Right atrium auricular region (tissue), 2 donors: ENCODE measurements around the gene CCM2. TPM values are rescaled to one million over a fixed set of nuclear protein-coding genes. Genes with fewer than 3 reads are reported as not detected.
A peak's percentile ranks its signal among the peaks of the same experiment; 100 is the strongest.

Source experiments
- DNase-seq: peaks from one replicate; pipeline ENCODE4 v3.0.0-alpha.2; 2019; ENCODE audit warnings: low spot score
- H3K27ac ChIP-seq, 2 donors: fragments of 200-600 bp; sonication (generic); 1 replicate in 1 of 2; 2 replicates in 1 of 2; pipeline ENCODE4 v1.5.1; 2016 to 2019
- H3K27me3 ChIP-seq, 2 donors: fragments of 200-600 bp; sonication (generic); one replicate each; pipeline versions ENCODE4 v1.5.1 to v1.6.0; 2017 to 2019
- H3K36me3 ChIP-seq: fragments of 200-600 bp; sonication (generic); one replicate; pipeline ENCODE4 v1.5.1; 2016
- H3K4me1 ChIP-seq, 2 donors: fragments of 200-600 bp; sonication (generic); one replicate each; pipeline versions ENCODE4 v1.5.1 to v1.6.0; 2017 to 2019
- H3K4me3 ChIP-seq, 2 donors: fragments of 200-600 bp; sonication (generic); 1 replicate in 1 of 2; 2 replicates in 1 of 2; pipeline ENCODE4 v1.5.1; 2017 to 2019; ENCODE audit warnings: mild to moderate bottlenecking in 1 of 2, moderate library complexity in 1 of 2
- H3K9me3 ChIP-seq, 2 donors: fragments of 200-600 bp; sonication (generic); one replicate each; pipeline ENCODE4 v1.5.1; 2019
- total RNA-seq, 2 donors: library from RNA; depleted of rRNA; stranded (reverse); fragments of >200 nt; gene quantifications; one replicate each; pipeline ENCODE4 v1.1.0, GENCODE V29; 2016
- TF ChIP-seq, protein P1 (sequence below), 2 donors: fragments of 200-600 bp; sonication (generic); IDR thresholded peaks; one replicate each; pipeline ENCODE4 v1.5.1; 2019; ENCODE audit warnings: antibody characterized with exemption in 2 of 2

The CCM2 gene
- total RNA-seq, 2 donors from 2014 or later = 26.5 to 34.0 TPM

DNA sequence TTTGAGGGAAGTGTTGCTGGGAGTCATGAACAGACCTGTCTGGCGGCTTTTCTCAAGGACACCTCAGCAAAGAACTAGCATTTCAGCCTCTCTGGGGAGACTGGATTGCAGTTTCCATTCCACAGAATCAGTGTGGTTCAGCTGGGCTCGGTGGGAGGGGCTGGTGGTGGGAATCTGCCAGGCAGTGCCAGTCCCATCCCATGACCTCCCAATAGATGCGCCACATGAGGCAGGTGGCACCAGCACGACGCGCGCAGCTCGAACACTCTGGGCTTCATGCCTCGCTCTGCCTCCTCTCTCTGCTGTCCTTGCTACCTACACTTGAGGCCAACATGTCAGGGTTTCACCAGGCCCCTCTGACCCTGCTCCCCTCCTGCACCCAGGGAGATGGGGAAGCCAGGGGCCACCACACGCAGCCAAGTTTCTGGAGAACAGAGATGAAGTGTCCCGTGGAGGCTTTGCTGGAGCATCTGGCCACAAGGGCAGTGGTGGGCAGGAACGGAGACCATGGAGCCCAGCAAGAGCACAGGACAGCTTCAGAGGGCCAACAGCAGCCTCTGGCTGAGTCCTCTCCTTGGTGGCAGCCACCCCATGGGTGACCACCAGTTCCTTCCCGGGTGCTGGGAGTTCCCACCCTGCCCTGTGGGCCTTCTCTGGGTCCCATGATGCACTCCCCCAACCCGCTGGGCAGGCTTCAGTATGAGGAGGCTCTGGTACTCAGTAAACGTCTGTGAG is 86.5 kb downstream of the CCM2 start:
- TF ChIP-seq, protein P1, sequence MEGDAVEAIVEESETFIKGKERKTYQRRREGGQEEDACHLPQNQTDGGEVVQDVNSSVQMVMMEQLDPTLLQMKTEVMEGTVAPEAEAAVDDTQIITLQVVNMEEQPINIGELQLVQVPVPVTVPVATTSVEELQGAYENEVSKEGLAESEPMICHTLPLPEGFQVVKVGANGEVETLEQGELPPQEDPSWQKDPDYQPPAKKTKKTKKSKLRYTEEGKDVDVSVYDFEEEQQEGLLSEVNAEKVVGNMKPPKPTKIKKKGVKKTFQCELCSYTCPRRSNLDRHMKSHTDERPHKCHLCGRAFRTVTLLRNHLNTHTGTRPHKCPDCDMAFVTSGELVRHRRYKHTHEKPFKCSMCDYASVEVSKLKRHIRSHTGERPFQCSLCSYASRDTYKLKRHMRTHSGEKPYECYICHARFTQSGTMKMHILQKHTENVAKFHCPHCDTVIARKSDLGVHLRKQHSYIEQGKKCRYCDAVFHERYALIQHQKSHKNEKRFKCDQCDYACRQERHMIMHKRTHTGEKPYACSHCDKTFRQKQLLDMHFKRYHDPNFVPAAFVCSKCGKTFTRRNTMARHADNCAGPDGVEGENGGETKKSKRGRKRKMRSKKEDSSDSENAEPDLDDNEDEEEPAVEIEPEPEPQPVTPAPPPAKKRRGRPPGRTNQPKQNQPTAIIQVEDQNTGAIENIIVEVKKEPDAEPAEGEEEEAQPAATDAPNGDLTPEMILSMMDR (IDR thresholded peaks at IDR 0.05) = no peak
- H3K9me3 ChIP-seq = no peaks in the 10 kb centered on the region
- no peak overlapping the region for H3K4me3 ChIP-seq
- H3K27me3 ChIP-seq = no peaks in the 10 kb centered on the region
- peaks cover 0 to 26% of the 10 kb centered on the region in 2 donors for H3K4me1 ChIP-seq
- H3K36me3 ChIP-seq = no peaks in the 10 kb centered on the region
- DNase-seq = no peak
- H3K27ac ChIP-seq = no peak overlapping the region

DNA sequence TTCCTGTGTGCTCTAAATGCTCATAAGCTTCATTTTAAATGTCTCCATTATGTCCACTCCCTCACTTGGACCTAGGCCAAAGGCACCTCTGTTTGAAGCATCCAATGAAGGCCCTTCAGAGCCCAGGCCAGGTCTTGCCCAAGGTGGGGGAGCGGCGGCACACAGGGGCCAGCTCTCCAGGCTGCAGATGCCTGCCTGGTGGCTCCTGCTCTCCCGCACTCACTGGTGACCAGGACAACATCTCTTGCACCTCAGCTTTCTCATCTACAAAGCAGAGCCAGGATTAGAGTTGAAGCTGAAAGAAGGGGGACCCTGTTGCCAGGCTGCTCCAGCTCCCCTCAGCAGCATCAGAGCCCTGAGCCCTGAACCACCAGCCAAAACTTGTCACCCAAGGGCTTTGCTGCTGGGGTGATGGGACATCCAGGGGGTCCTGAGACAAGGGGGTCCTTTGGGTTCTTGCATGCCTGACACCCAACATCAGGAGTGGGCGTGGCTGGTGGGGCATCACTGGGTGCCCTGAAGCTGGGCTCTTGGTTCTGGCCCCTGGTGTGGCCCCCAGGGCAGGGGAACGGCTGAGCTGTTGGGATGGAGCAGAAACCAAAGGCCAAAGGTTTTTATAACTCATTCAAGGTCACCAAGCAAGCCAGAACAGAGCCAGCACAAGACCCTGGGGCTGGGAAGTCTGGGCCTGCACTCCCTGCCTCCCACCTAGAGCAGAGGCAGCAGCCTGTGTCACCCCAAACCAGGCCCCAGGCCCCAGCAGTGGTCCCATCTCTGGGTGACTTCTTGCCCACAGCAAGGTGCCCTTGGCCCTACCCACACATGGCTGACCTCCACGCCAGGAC is 87.5 kb downstream of the CCM2 start:
- Histone ChIP-seq H3K4me3 (peak overlapping the region; percentile 68 to 70), H3K9me3 (no peaks in the 10 kb centered on the region), H3K27ac (peak overlapping the region; percentile 64 to 76), H3K27me3 (no peaks in the 10 kb centered on the region), H3K4me1 (peaks cover 0 to 19% of the 10 kb centered on the region in 2 donors), H3K36me3 (no peaks in the 10 kb centered on the region)
- TF ChIP-seq, protein P1 (IDR thresholded peaks at IDR 0.05) = no peak
- DNase-seq = no peak

DNA sequence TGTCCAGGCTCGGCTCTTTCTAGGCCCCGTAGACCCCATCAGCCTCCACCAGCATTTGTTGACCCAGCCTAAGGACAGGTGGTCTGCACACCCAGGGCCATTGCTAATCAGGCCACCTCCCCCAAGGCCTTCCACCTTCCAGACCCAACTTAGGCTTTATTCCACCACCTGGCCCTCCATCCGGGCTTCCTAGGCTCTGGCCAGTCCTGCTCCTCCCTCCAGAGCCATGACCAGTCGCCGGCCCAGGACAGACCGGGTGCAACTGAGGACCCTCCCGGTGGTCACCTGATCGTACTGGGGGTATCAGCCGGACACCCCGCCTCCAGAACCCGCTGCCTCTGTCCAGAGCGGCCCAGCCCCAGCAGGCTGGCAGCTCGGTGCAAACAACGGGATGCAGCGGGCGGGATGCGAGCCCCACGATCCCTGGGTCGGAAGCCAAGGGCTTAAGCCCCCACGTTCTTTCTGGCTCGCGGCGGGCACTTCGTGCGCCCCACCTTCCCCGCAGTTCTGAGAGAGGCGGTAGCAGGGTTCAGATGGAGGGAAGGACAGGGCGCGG is 88.2 kb downstream of the CCM2 start:
- Histone ChIP-seq H3K27me3 (no peaks in the 10 kb centered on the region), H3K9me3 (no peaks in the 10 kb centered on the region), H3K27ac (peak overlapping the region; percentile 64 to 76), H3K4me3 (peak overlapping the region; percentile 68 to 70), H3K4me1 (peaks cover 0 to 17% of the 10 kb centered on the region in 2 donors), H3K36me3 (no peaks in the 10 kb centered on the region)
- no peak for DNase-seq
- TF ChIP-seq, protein P1 (IDR thresholded peaks at IDR 0.05) = no peak

DNA sequence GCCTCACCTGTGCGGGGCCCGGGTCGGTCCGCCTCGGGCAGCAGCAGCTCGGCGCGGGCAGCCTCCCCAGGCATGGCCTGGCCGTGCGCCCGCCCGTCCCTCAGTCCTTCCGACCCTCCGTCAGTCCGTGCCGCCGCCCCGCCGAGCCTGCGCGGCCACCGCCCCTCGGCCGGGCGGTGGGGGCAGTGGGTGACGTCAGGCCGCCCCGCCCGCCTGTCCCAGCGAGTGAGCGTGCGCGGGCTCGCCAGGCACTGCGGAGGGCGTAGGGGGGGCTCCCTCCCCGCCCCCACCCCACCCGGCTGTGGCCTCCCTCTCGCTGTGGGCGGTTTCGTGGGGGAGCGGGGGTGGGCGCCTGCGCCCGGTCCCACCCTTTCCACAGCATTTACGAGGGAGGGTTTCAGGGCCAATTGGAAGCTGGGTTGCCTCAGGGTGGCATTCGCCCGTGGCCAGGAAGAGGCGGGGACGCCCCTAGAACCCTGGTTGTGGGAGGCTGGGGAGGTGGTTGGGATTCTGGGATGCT is 88.9 kb downstream of the CCM2 start, which contains the start of gene NACAD:
Gene NACAD (minus strand): TSS at position 149 of the 520 bp plus-strand sequence. CDS start 75 bp downstream, at position 74.
- TF ChIP-seq, protein P1 (IDR thresholded peaks at IDR 0.05) = no peak
- peaks cover 0 to 17% of the 10 kb centered on the region in 2 donors for H3K4me1 ChIP-seq
- H3K9me3 ChIP-seq = no peaks in the 10 kb centered on the region
- H3K4me3 ChIP-seq = peak within 1 kb of the TSS; percentile 68 to 70
- no peaks in the 10 kb centered on the region for H3K36me3 ChIP-seq
- no peak for DNase-seq
- peak within 1 kb of the TSS; percentile 64 to 76 for H3K27ac ChIP-seq
- no peaks in the 10 kb centered on the region for H3K27me3 ChIP-seq

DNA sequence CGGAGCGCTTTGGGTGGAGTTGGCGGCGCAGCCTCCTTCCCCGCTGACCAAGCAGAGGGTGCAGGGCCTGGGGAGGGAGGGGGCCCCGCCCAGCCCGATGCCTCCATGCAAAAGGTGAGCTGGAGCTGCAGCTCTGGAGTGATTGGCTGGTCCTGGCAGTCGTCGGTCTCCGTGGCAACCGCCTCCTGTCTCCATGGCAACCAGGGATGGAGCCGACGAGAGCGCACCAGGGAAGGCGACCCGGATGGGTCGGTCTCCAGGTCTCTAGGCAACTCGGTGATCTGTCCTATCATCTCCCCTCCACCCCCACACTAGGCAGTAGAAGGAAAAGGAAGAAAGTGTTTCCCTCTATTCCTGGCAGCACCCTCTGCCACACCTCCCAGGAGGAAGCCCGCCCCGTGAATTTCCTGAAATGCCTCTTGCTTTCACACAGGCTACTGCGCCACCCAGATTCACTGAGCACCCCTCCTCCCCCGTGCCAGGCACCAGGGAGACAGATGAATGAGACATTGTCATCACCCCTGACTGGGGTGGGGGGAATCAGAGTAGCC is 89.4 kb downstream of the CCM2 start:
- TF ChIP-seq, protein P1 (IDR thresholded peaks at IDR 0.05) = no peak
- Histone ChIP-seq H3K4me1 (peaks cover 0 to 17% of the 10 kb centered on the region in 2 donors), H3K27ac (peak overlapping the region; percentile 64 to 76), H3K9me3 (no peaks in the 10 kb centered on the region), H3K27me3 (no peaks in the 10 kb centered on the region), H3K4me3 (peak overlapping the region; percentile 68 to 70), H3K36me3 (no peaks in the 10 kb centered on the region)
- DNase-seq = no peak
